ENCODE results near the gene NUDT14.

The NUDT14 gene

GRCh38 chr14:105166571-105167302, 14.4 kb downstream of the NUDT14 start (continued):
- TF ChIP-seq ZBTB11 (tag by site-specific recombination; conservative IDR thresholded peaks at IDR 0.05; ENCODE audit: low read depth): no peak
- TF ChIP-seq ZSCAN18 (tag by site-specific recombination; IDR thresholded peaks at IDR 0.05): 0 out of 2 replicates have a peak, but pooled peaks have one; percentile 36
- TF ChIP-seq SCRT1 (tag by site-specific recombination; IDR thresholded peaks at IDR 0.05; ENCODE audit: borderline replicate concordance): no peak
- no peak for TF ChIP-seq ZNF324 (tag by site-specific recombination; IDR thresholded peaks at IDR 0.05)
- TF ChIP-seq KLF9 (tag by site-specific recombination; IDR thresholded peaks at IDR 0.05; ENCODE audit: low read depth): no peak
- TF ChIP-seq ZBTB21 (tag by site-specific recombination; IDR thresholded peaks at IDR 0.05): no peak
- TF ChIP-seq ZNF121 (tag by site-specific recombination; IDR thresholded peaks at IDR 0.05): no peak
- TF ChIP-seq TCF7L2 (IDR thresholded peaks at IDR 0.05; ENCODE audit: borderline replicate concordance, low read depth, low read length): no peak
- TF ChIP-seq ZNF837 (tag by site-specific recombination; IDR thresholded peaks at IDR 0.05): no peak
- no peak for TF ChIP-seq ZNF202 (tag by site-specific recombination; IDR thresholded peaks at IDR 0.05; ENCODE audit: borderline replicate concordance)
- TF ChIP-seq ZNF561 (tag by site-specific recombination; IDR thresholded peaks at IDR 0.05; ENCODE audit: borderline replicate concordance): no peak
- no peak for TF ChIP-seq MEIS1 (CRISPR knock-in tag; IDR thresholded peaks at IDR 0.05; ENCODE audit: borderline replicate concordance)
- no peak for TF ChIP-seq ZNF529 (tag by site-specific recombination; IDR thresholded peaks at IDR 0.05; ENCODE audit: insufficient replicate concordance)
- peak; percentile 59 for TF ChIP-seq ZFHX2 (tag by site-specific recombination; conservative IDR thresholded peaks at IDR 0.05)
- no peak for TF ChIP-seq ZSCAN23 (tag by site-specific recombination; IDR thresholded peaks at IDR 0.05)
- no peak for TF ChIP-seq GLI4 (tag by site-specific recombination; IDR thresholded peaks at IDR 0.05)
- TF ChIP-seq ZNF449 (tag by site-specific recombination; IDR thresholded peaks at IDR 0.05): no peak
- TF ChIP-seq ZNF214 (tag by site-specific recombination; IDR thresholded peaks at IDR 0.05; ENCODE audit: borderline replicate concordance): no peak
- TF ChIP-seq BCL11A (tag by site-specific recombination; IDR thresholded peaks at IDR 0.05; ENCODE audit: low read depth): no peak; the same call in 1 of the 2 replicates
- TF ChIP-seq ZNF677 (tag by site-specific recombination; IDR thresholded peaks at IDR 0.05): no peak
- TF ChIP-seq ZNF600 (tag by site-specific recombination; IDR thresholded peaks at IDR 0.05): 0 out of 2 replicates have a peak, but pooled peaks have one; percentile 40
- peak; percentile 83 for TF ChIP-seq ZNF335 (tag by site-specific recombination; conservative IDR thresholded peaks at IDR 0.05)
- TF ChIP-seq ZNF174 (tag by site-specific recombination; IDR thresholded peaks at IDR 0.05): no peak
- no peak for TF ChIP-seq ZNF692 (tag by site-specific recombination; IDR thresholded peaks at IDR 0.05)
- peak; percentile 3; the same call in 1 of the 2 replicates for TF ChIP-seq GLIS1 (tag by site-specific recombination; IDR thresholded peaks at IDR 0.05)
- no peak for TF ChIP-seq ZNF501 (tag by site-specific recombination; IDR thresholded peaks at IDR 0.05)
- TF ChIP-seq ZNF362 (tag by site-specific recombination; IDR thresholded peaks at IDR 0.05): no peak
- TF ChIP-seq ZFP41 (tag by site-specific recombination; IDR thresholded peaks at IDR 0.05; ENCODE audit: borderline replicate concordance): no peak
- TF ChIP-seq PRDM4 (tag by site-specific recombination; IDR thresholded peaks at IDR 0.05): no peak

Measured in HEK293 (cell line).